GM10248 (cell line): ENCODE results near the gene VPS16.

Experiments used
- CTCF ChIA-PET: fragments of 300-600 bp; sonication (Branson Sonifier 250); formaldehyde crosslinking; extraction: SDS; loops from one replicate; lab custom pipeline; 2021; ENCODE audit warnings: antibody characterized with exemption; lab: Yijun Ruan, JAX
- POLR2A ChIA-PET: fragments of 350-650 bp; sonication (Branson Sonifier 250); formaldehyde crosslinking; extraction: SDS; loops from one replicate; lab custom pipeline; 2020; ENCODE audit warnings: antibody characterized with exemption; lab: Yijun Ruan, JAX
- DNase-seq: peaks from one replicate; pipeline ENCODE4 v3.0.0; 2012; ENCODE audit errors: extremely low spot score
- CTCF ChIP-seq: IDR thresholded peaks from 2 replicates; pipeline ENCODE4 v1.5.1; 2012; ENCODE audit warnings: mild to moderate bottlenecking, low read depth; ENCODE audit errors: extremely low read depth, missing control alignments, control extremely low read depth

Gene VPS16

DNA sequence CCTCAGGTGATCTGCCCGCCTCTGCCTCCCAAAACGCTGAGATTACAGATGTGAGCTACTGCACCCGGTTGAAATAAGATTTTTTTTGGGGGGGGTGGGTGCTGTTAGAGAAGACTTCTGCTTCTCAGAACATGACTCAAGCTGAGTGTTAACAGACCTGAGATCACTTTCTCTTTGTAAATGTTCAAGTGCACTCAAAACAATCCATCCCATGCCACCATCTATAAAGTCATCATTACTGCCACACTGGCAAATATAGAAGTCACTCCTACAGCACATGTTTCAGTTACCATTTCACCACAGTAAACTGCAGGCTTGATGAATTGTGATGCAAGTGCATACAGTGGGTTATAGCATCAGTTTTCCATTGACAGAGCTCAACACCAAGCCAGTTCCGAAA, 9.0 kb downstream of the VPS16 start:
- CTCF ChIA-PET, result interaction anchor here (1.3 to 1.5 kb wide), 3 partner anchors 13 to 162 kb away, joined by 4 read pairs; no protein-coding TSS in a partner anchor
- DNase-seq, result no peak
- POLR2A ChIA-PET, result no interaction called here
- TF ChIP-seq CTCF, result no peak

DNA sequence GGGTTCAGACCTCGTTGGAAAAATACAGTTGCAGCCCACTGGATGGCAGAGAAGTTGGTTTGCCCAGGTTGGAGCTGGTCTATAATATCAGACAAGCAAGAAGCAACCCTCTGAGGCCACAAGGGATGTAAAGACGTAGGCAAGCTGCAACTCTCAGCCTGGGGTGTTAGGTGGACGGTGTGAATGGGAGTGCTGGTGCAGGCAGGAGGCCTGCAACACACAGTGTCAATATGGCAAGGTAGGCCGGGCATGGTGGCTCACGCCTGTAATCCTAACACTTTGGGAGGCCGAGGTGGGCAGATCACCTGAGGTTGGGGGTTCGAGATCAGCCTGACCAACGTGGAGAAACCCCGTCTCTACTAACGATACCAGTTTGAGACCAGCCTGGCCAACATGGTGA, 10.5 kb downstream of the VPS16 start:
- no peak for TF ChIP-seq CTCF
- POLR2A ChIA-PET, result no interaction called here
- CTCF ChIA-PET, result interaction anchor here (1.1 to 1.8 kb wide), 8 partner anchors 7 to 141 kb away, joined by 3 to 9 read pairs (median 6); no protein-coding TSS in a partner anchor
- DNase-seq, result no peak

- no peak for DNase-seq
- TF ChIP-seq CTCF, result no peak
- ChIA-PET POLR2A (no interaction called here), CTCF (interaction anchor here (1.3 to 1.9 kb wide), 2 partner anchors 13 to 15 kb away, joined by 3 to 7 read pairs; partner anchors contain the start of gene PTPRA)
Measured at GRCh38 chr20:2858591-2858990, 18.0 kb downstream of the VPS16 start.

GRCh38 chr20:2859330-2860121, 19.0 kb downstream of the VPS16 start:
- POLR2A ChIA-PET, result no interaction called here
- no peak for TF ChIP-seq CTCF
- CTCF ChIA-PET, result interaction anchor here (1.3 to 1.9 kb wide), 2 partner anchors 12 to 14 kb away, joined by 3 to 7 read pairs; partner anchors contain the start of gene PTPRA
- DNase-seq, result no peak

DNA sequence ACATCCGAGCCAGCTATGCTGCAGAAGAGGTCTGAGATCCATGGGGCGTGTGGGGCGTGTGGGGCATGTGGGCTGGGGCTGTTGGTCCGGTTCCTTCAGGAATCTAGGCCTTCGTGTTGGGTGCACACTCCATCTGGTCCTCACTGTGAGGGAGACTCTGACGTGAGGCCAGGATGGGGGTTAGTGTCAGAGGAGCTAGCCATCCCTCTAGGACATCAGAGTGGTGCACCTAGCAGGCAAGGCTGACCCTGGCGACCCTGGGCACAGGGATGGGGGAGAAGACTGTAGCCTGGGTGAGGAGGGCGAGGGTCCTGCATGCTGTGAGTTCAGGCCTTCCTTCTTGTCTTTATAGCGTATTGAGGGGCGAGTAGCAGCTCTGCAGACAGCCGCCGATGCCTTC, 24.1 kb downstream of the VPS16 start:
- ChIA-PET CTCF (interaction anchor here (0.9 to 2.0 kb wide), 8 partner anchors 9 to 119 kb away, joined by 3 to 9 read pairs (median 4); partner anchors contain the start of gene PTPRA), POLR2A (interaction anchor here (0.5 kb wide), 1 partner anchor 82 kb away, joined by 5 read pairs; no protein-coding TSS in a partner anchor)

More for the DNA sequence above, 24.1 kb downstream of the VPS16 start:
- DNase-seq, result no peak
- TF ChIP-seq CTCF, result no peak
